ENCODE data around the gene WBP2.

Gene WBP2

GRCh38 chr17:75826561-75827307, 28.4 kb downstream of the WBP2 start:
- no peak for DNase-seq

GRCh38 chr17:75825748-75826370, 29.3 kb downstream of the WBP2 start:
- DNase-seq = no peak

GRCh38 chr17:75825149-75825552, 30.0 kb downstream of the WBP2 start:
- DNase-seq = no peak

GRCh38 chr17:75824666-75825065, 30.5 kb downstream of the WBP2 start:
- DNase-seq = no peak

- DNase-seq = no peak
Observed at GRCh38 chr17:75824050-75824552, 31.0 kb downstream of the WBP2 start.

GRCh38 chr17:75823257-75824041, 31.7 kb downstream of the WBP2 start:
- DNase-seq = no peak

- no peak for DNase-seq
Observed at GRCh38 chr17:75822800-75823166, 32.4 kb downstream of the WBP2 start.

- DNase-seq = no peak
Observed at GRCh38 chr17:75822119-75822799, 32.9 kb downstream of the WBP2 start.

- no peak for DNase-seq
Observed at GRCh38 chr17:75821552-75821951, 33.6 kb downstream of the WBP2 start.

- DNase-seq = no peak
Observed at GRCh38 chr17:75820094-75821080, 34.7 kb downstream of the WBP2 start.

- no peak for DNase-seq
Observed at GRCh38 chr17:75819678-75820077, 35.5 kb downstream of the WBP2 start.

GRCh38 chr17:75819116-75819515, 36.0 kb downstream of the WBP2 start:
- no peak for DNase-seq

- no peak for DNase-seq
Observed at GRCh38 chr17:75818326-75818885, 36.7 kb downstream of the WBP2 start.

- DNase-seq = no peak
Observed at GRCh38 chr17:75817571-75817970, 37.6 kb downstream of the WBP2 start.

GRCh38 chr17:75816693-75817092, 38.4 kb downstream of the WBP2 start:
- no peak for DNase-seq

GRCh38 chr17:75815399-75815798, 39.7 kb downstream of the WBP2 start:
- no peak for DNase-seq

- DNase-seq = no peak
Observed at GRCh38 chr17:75814900-75815373, 40.2 kb downstream of the WBP2 start.

GRCh38 chr17:75814021-75814395, 41.1 kb downstream of the WBP2 start:
- DNase-seq = no peak

GRCh38 chr17:75813081-75814020, 41.8 kb downstream of the WBP2 start:
- DNase-seq = no peak

All from bone marrow (tissue), 2 donors.